Measurements from ENCODE around the gene ILDR1.

ILDR1 gene

GRCh38 chr3:121970047-121970446 is 52.0 kb downstream of the ILDR1 start:
- H3K4me3 ChIP-seq (ENCODE audit: low read length): no peak overlapping the region
- TF ChIP-seq CTCF (conservative IDR thresholded peaks at IDR 0.05; ENCODE audit: low read length): no peak
- DNase-seq (ENCODE audit: low read depth): no peak

- no peak overlapping the region for H3K4me3 ChIP-seq (ENCODE audit: low read length)
- TF ChIP-seq CTCF (conservative IDR thresholded peaks at IDR 0.05; ENCODE audit: low read length): no peak
- no peak for DNase-seq (ENCODE audit: low read depth)
These were observed 52.4 kb downstream of the ILDR1 start for GRCh38 chr3:121969631-121970030.

- DNase-seq (ENCODE audit: low read depth): no peak
- TF ChIP-seq CTCF (conservative IDR thresholded peaks at IDR 0.05; ENCODE audit: low read length): no peak
- no peak overlapping the region for H3K4me3 ChIP-seq (ENCODE audit: low read length)
These were observed 58.4 kb downstream of the ILDR1 start for GRCh38 chr3:121963608-121964007.

- no peak for DNase-seq (ENCODE audit: low read depth)
- no peak for TF ChIP-seq CTCF (conservative IDR thresholded peaks at IDR 0.05; ENCODE audit: low read length)
- no peak overlapping the region for H3K4me3 ChIP-seq (ENCODE audit: low read length)
These were observed 59.6 kb downstream of the ILDR1 start for GRCh38 chr3:121962443-121962842.

- no peak for TF ChIP-seq CTCF (conservative IDR thresholded peaks at IDR 0.05; ENCODE audit: low read length)
- DNase-seq (ENCODE audit: low read depth): no peak
- no peak overlapping the region for H3K4me3 ChIP-seq (ENCODE audit: low read length)
These were observed 60.8 kb downstream of the ILDR1 start for GRCh38 chr3:121961283-121961682.

- no peak for TF ChIP-seq CTCF (conservative IDR thresholded peaks at IDR 0.05; ENCODE audit: low read length)
- DNase-seq (ENCODE audit: low read depth): no peak
- H3K4me3 ChIP-seq (ENCODE audit: low read length): no peak overlapping the region
These were observed 63.2 kb downstream of the ILDR1 start for GRCh38 chr3:121958801-121959200.

- no peak for TF ChIP-seq CTCF (conservative IDR thresholded peaks at IDR 0.05; ENCODE audit: low read length)
- H3K4me3 ChIP-seq (ENCODE audit: low read length): no peak overlapping the region
- DNase-seq (ENCODE audit: low read depth): no peak
These were observed 64.2 kb downstream of the ILDR1 start for GRCh38 chr3:121957674-121958415.
